ENCODE measurements around the gene ERVMER34-1. TPM values are rescaled to one million over a fixed set of nuclear protein-coding genes. Genes with fewer than 3 reads are reported as not detected.

The ERVMER34-1 gene
- total RNA-seq, 2 experiments from 2014 or later = 0.13 to 0.21 TPM

Other genes starting within 250 kb of the ERVMER34-1 start
- 10 to 100 TPM; 12.4 to 13.3 TPM for gene USP46, start 92.1 kb downstream of the ERVMER34-1 start, total RNA-seq
- under 1 TPM in 1 of 2 experiments, not detected in 1; 0.30 TPM for gene RASL11B, start 110.9 kb upstream of the ERVMER34-1 start, total RNA-seq

All from activated CD8-positive, alpha-beta memory T cell treated with anti-CD3 and anti-CD28 coated beads for 36 hours (primary cell).